Measurements from ENCODE around the gene SAT1. TPM values are rescaled to one million over a fixed set of nuclear protein-coding genes. Genes with fewer than 3 reads are reported as not detected.
"Not testable (repeated sequence)": the region's sequence is repeated elsewhere in the genome, so short reads cannot be mapped to it uniquely, and the experiment has no call there.

SAT1 gene
- 58.3 and 59.9 TPM in 2 replicates for total RNA-seq

GRCh38 chrX:23782863-23783588 lies at the start of gene SAT1:
Gene SAT1 (plus strand): TSS chrX:23783173. CDS start chrX:23783352, 179 bp downstream.
- intact Hi-C loops (cut with micrococcal nuclease): loop anchor here (1.0 to 5.0 kb wide), 5 partner anchors 119 to 369 kb away; partner anchors contain the start of genes APOO and EIF2S3
- H3K4me3 Mint-ChIP-seq: peak within 1 kb of the TSS; percentile 95
- peaks cover 25% of the 10 kb centered on the region for H3K4me1 Mint-ChIP-seq

DNA sequence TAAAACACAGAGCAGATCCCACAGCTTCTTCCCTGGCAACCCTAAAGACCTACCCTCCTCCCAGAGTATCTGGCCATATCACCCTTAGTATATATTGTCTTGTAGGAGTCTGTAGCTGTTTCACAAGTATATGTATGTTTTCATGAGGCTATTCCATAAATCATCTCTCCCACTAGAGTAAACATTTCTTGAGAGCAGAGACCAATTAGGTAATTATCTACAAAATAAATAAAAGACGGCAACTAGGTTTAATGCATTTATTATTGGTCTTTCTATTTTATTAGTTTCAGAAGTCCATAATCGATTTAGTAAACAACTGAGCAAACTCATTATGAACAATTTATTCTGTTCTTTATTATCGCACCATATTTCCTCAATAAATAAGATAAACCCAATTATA lies 46.9 kb upstream of the SAT1 start:
- peak overlapping the region; percentile 70 for H3K27ac Mint-ChIP-seq
- intact Hi-C loops (cut with micrococcal nuclease): loop anchor here (2.0 kb wide), 1 partner anchor 167 kb away; no protein-coding TSS in a partner anchor
- no peaks in the 10 kb centered on the region for H3K27me3 Mint-ChIP-seq
- peaks cover 19% of the 10 kb centered on the region for H3K36me3 Mint-ChIP-seq (ENCODE audit: low read depth)
- H3K9me3 Mint-ChIP-seq: no peaks in the 10 kb centered on the region
- DNase-seq: no peak
- no peak overlapping the region for H3K4me3 Mint-ChIP-seq
- peaks cover 28% of the 10 kb centered on the region for H3K4me1 Mint-ChIP-seq

More at GRCh38 chrX:23782863-23783588, at the start of gene SAT1:
- H3K36me3 Mint-ChIP-seq (ENCODE audit: low read depth): peaks cover 26% of the 10 kb centered on the region
- H3K9me3 Mint-ChIP-seq: no peaks in the 10 kb centered on the region
- DNase-seq: peak; percentile 98
- no peaks in the 10 kb centered on the region for H3K27me3 Mint-ChIP-seq
- H3K27ac Mint-ChIP-seq: peak within 1 kb of the TSS; percentile 95

- Mint-ChIP-seq H3K4me1 (peaks cover 28% of the 10 kb centered on the region), H3K9me3 (no peaks in the 10 kb centered on the region), H3K36me3 (ENCODE audit: low read depth) (peaks cover 12% of the 10 kb centered on the region), H3K27me3 (no peaks in the 10 kb centered on the region), H3K27ac (no peak overlapping the region), H3K4me3 (no peak overlapping the region)
- intact Hi-C loops (cut with micrococcal nuclease): loop anchor here (2.0 kb wide), 1 partner anchor 165 kb away; no protein-coding TSS in a partner anchor
- DNase-seq: no peak
These were observed 45.6 kb upstream of the SAT1 start for GRCh38 chrX:23737413-23737812.

- H3K27ac Mint-ChIP-seq: peak overlapping the region; percentile 91
- H3K27me3 Mint-ChIP-seq: no peaks in the 10 kb centered on the region
- H3K9me3 Mint-ChIP-seq: no peaks in the 10 kb centered on the region
- DNase-seq: peak; percentile 76
- intact Hi-C loops (cut with micrococcal nuclease): loop anchor here (2.0 kb wide), 1 partner anchor 15 kb away; no protein-coding TSS in a partner anchor
- peaks cover 2% of the 10 kb centered on the region for H3K36me3 Mint-ChIP-seq (ENCODE audit: low read depth)
- H3K4me3 Mint-ChIP-seq: peak overlapping the region; percentile 93
- peaks cover 21% of the 10 kb centered on the region for H3K4me1 Mint-ChIP-seq
These were observed 40.7 kb upstream of the SAT1 start for GRCh38 chrX:23742174-23742696.

- Mint-ChIP-seq H3K4me1 (peaks cover 21% of the 10 kb centered on the region), H3K9me3 (no peaks in the 10 kb centered on the region), H3K27ac (peak within 1 kb of the TSS; percentile 91), H3K36me3 (ENCODE audit: low read depth) (peaks cover 2% of the 10 kb centered on the region), H3K27me3 (no peaks in the 10 kb centered on the region), H3K4me3 (peak within 1 kb of the TSS; percentile 93)
- intact Hi-C loops (cut with micrococcal nuclease): loop anchor here (1.0 to 2.0 kb wide), 3 partner anchors 11 to 38 kb away; no protein-coding TSS in a partner anchor
- peak; percentile 94 for DNase-seq
These were observed 40.0 kb upstream of the SAT1 start, which contains the start of gene ACOT9 for GRCh38 chrX:23742697-23743622. Gene ACOT9 (minus strand): TSS chrX:23743276. CDS start chrX:23743144, 132 bp downstream.

DNA sequence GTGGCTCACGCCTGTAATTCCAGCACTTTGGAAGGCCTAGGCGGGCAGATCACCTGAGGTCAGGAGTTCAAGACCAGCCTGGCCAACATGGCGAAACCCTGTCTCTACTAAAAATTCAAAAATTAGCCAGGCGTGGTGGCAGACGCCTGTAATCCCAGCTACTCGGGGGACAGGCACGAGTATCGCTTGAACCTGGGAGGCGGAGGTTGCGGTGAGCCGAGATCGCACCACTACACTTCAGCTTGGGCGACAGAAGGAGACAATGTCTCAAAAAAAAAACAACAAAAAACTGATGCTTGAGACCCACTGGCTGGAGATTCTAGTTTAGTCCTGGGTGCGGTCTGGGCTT lies 39.4 kb upstream of the SAT1 start:
- H3K36me3 Mint-ChIP-seq (ENCODE audit: low read depth); DNase-seq; H3K9me3 Mint-ChIP-seq; H3K27me3 Mint-ChIP-seq: not testable (repeated sequence)
- Mint-ChIP-seq H3K4me1 (peaks cover 21% of the 10 kb centered on the region), H3K27ac (peak overlapping the region; percentile 91), H3K4me3 (peak overlapping the region; percentile 93)
- intact Hi-C loops (cut with micrococcal nuclease): loop anchor here (1.0 to 2.0 kb wide), 3 partner anchors 11 to 38 kb away; no protein-coding TSS in a partner anchor

DNA sequence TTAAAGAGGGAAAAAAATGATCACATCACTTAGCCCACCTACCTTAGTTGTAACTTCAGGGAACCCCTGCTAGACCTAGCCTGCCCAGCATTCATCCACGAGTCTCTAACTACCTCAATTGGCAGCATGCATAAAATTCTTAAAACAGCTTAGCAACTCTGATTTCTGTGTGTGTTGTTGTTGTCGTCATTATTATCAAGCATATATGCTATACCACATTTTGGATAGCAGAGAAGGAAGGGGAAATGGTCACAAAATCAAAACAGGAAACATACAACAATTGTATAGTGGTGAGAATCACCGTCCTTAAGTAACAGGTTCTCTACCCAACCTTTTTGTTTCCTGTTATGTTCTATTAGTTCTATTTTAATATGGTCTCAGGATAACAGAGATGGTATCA lies 37.2 kb upstream of the SAT1 start:
- peak; percentile 69 for DNase-seq
- intact Hi-C loops (cut with micrococcal nuclease): no loop called here
- Mint-ChIP-seq H3K9me3 (no peaks in the 10 kb centered on the region), H3K4me3 (peak overlapping the region; percentile 34), H3K27me3 (no peaks in the 10 kb centered on the region), H3K27ac (no peak overlapping the region), H3K4me1 (peaks cover 14% of the 10 kb centered on the region), H3K36me3 (ENCODE audit: low read depth) (no peaks in the 10 kb centered on the region)

- intact Hi-C loops (cut with micrococcal nuclease): no loop called here
- Mint-ChIP-seq H3K4me3 (no peak overlapping the region), H3K9me3 (no peaks in the 10 kb centered on the region), H3K36me3 (ENCODE audit: low read depth) (no peaks in the 10 kb centered on the region), H3K27ac (no peak overlapping the region), H3K4me1 (peaks cover 5% of the 10 kb centered on the region), H3K27me3 (no peaks in the 10 kb centered on the region)
- DNase-seq: no peak
These were observed 33.8 kb upstream of the SAT1 start for GRCh38 chrX:23749129-23749528.

GRCh38 chrX:23749576-23749975 lies 33.4 kb upstream of the SAT1 start:
- Mint-ChIP-seq H3K27me3 (no peaks in the 10 kb centered on the region), H3K4me3 (no peak overlapping the region), H3K4me1 (peaks cover 5% of the 10 kb centered on the region), H3K36me3 (ENCODE audit: low read depth) (no peaks in the 10 kb centered on the region), H3K27ac (no peak overlapping the region), H3K9me3 (no peaks in the 10 kb centered on the region)
- DNase-seq: no peak
- intact Hi-C loops (cut with micrococcal nuclease): no loop called here

- Mint-ChIP-seq H3K27ac (no peak overlapping the region), H3K4me3 (no peak overlapping the region), H3K27me3 (no peaks in the 10 kb centered on the region), H3K36me3 (ENCODE audit: low read depth) (no peaks in the 10 kb centered on the region), H3K4me1 (peaks cover 6% of the 10 kb centered on the region), H3K9me3 (no peaks in the 10 kb centered on the region)
- no peak for DNase-seq
- intact Hi-C loops (cut with micrococcal nuclease): no loop called here
These were observed 30.1 kb upstream of the SAT1 start for GRCh38 chrX:23752740-23753415.

DNA sequence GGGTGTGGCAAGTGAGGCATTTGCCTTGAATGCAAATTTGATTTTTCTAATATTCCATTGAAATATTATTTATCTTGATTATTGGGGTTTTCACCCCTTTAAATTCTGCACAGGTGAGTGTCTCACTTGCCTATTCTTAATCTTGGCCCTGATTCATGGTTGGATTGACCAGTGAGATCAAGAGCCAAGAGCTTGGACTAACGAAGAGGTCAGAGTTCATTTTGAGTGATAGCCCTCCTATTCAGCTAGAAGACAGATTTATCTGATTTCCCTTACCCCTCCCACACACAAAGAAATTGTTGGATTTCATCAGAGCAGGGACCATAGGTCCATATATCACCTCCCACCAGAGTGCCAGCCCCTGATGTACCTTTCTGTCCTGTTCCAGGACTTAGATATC lies 28.3 kb upstream of the SAT1 start:
- Mint-ChIP-seq H3K27ac (no peak overlapping the region), H3K9me3 (no peaks in the 10 kb centered on the region), H3K36me3 (ENCODE audit: low read depth) (no peaks in the 10 kb centered on the region), H3K4me3 (no peak overlapping the region), H3K27me3 (no peaks in the 10 kb centered on the region), H3K4me1 (peaks cover 6% of the 10 kb centered on the region)
- intact Hi-C loops (cut with micrococcal nuclease): no loop called here
- no peak for DNase-seq

- peak; percentile 88 for DNase-seq
- intact Hi-C loops (cut with micrococcal nuclease): loop anchor here (1.0 to 2.0 kb wide), 3 partner anchors 13 to 146 kb away; partner anchors contain the start of gene ACOT9
- Mint-ChIP-seq H3K4me1 (peaks cover 6% of the 10 kb centered on the region), H3K9me3 (no peaks in the 10 kb centered on the region), H3K4me3 (no peak overlapping the region), H3K27me3 (no peaks in the 10 kb centered on the region), H3K27ac (peak overlapping the region; percentile 20), H3K36me3 (ENCODE audit: low read depth) (no peaks in the 10 kb centered on the region)
These were observed 26.8 kb upstream of the SAT1 start for GRCh38 chrX:23756165-23756564.

GRCh38 chrX:23759821-23760220 lies 23.2 kb upstream of the SAT1 start:
- H3K4me1 Mint-ChIP-seq: peaks cover 6% of the 10 kb centered on the region
- H3K27me3 Mint-ChIP-seq: no peaks in the 10 kb centered on the region
- intact Hi-C loops (cut with micrococcal nuclease): no loop called here
- no peak overlapping the region for H3K27ac Mint-ChIP-seq
- no peak overlapping the region for H3K4me3 Mint-ChIP-seq
- DNase-seq: no peak
- H3K36me3 Mint-ChIP-seq (ENCODE audit: low read depth): no peaks in the 10 kb centered on the region
- H3K9me3 Mint-ChIP-seq: peaks cover 3% of the 10 kb centered on the region

Measured in activated CD4-positive, alpha-beta T cell treated with anti-CD3 and anti-CD28 coated beads, Interleukin-2, amount 10 ng/mL, durations not matched to agents 24 days and 14 days (primary cell).